Measurements from ENCODE around the gene CD55. TPM values are rescaled to one million over a fixed set of nuclear protein-coding genes. Genes with fewer than 3 reads are reported as not detected.
A peak's percentile ranks its signal among the peaks of the same experiment; 100 is the strongest.

CD55 gene
- total and polyA plus RNA-seq, 8 donors, result 8.1 to 168 (median 25.6) TPM

DNA sequence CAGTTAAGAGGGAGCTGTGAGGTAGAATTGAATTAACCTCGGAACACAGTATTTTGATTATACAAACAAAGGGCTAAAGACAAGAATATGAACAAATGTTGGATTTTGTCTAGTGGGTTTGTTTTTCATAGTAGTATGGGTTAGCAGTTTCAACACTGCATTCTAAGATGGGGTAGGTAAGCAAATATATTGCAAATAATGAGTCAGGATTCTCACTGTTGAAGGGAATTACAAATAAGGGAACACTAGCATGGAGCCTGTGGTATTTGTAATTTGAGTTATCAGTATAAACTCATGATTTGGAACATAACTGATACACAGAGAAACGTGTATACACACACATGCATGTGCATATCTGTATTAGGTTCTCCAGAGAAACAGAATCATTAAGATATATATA lies 44.5 kb downstream of the CD55 start:
- peaks cover 0 to 38% (median 20%) of the 10 kb centered on the region in 4 donors for H3K36me3 ChIP-seq
- no peak for DNase-seq
- WGBS, 5 donors, result 68 to 84% (median 74%) methylated on average over 2 of the region's 2 CpGs
- no peaks in the 10 kb centered on the region for H3K27me3 ChIP-seq
- H3K27ac ChIP-seq, result no peak overlapping the region
- no peak for TF ChIP-seq POLR2AphosphoS5 (IDR thresholded peaks at IDR 0.05)
- no peak for TF ChIP-seq POLR2A (IDR thresholded peaks at IDR 0.05)
- no peak for TF ChIP-seq EP300 (IDR thresholded peaks at IDR 0.05)
- TF ChIP-seq, protein P1, sequence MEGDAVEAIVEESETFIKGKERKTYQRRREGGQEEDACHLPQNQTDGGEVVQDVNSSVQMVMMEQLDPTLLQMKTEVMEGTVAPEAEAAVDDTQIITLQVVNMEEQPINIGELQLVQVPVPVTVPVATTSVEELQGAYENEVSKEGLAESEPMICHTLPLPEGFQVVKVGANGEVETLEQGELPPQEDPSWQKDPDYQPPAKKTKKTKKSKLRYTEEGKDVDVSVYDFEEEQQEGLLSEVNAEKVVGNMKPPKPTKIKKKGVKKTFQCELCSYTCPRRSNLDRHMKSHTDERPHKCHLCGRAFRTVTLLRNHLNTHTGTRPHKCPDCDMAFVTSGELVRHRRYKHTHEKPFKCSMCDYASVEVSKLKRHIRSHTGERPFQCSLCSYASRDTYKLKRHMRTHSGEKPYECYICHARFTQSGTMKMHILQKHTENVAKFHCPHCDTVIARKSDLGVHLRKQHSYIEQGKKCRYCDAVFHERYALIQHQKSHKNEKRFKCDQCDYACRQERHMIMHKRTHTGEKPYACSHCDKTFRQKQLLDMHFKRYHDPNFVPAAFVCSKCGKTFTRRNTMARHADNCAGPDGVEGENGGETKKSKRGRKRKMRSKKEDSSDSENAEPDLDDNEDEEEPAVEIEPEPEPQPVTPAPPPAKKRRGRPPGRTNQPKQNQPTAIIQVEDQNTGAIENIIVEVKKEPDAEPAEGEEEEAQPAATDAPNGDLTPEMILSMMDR (IDR thresholded peaks at IDR 0.05), result no peak
- H3K9me3 ChIP-seq, result no peaks in the 10 kb centered on the region
- H3K4me3 ChIP-seq, result no peak overlapping the region
- intact Hi-C loops (cut with DNase I; ENCODE audit: low total_unique reads), result no loop called here
- no peaks in the 10 kb centered on the region for H3K4me1 ChIP-seq

DNA sequence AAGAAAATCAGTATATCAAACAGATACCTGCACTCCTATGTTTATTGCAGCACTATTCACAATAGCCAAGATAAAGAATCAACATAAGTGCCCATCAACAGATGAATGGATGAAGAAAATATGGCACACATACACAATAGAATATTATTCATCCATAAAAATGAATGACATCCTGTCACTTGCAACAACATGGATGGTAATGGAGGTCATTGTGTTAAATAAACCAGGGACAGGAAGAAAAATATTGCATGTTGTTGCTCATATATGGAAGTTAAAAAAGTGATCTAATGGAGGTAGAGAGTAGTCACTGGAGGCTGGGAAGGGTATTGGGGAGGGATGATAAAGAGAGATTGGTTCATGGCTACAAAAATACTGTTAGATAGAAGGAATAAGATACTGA lies 67.2 kb downstream of the CD55 start:
- DNase-seq, result no peak
- Histone ChIP-seq H3K36me3 (no peaks in the 10 kb centered on the region), H3K27me3 (no peaks in the 10 kb centered on the region), H3K27ac (no peak overlapping the region), H3K9me3 (peaks cover 0 to 12% (median 5%) of the 10 kb centered on the region in 4 donors), H3K4me1 (peaks cover 0 to 3% (median 0%) of the 10 kb centered on the region in 4 donors), H3K4me3 (no peak overlapping the region)
- TF ChIP-seq, protein P1 (IDR thresholded peaks at IDR 0.05), result no peak
- TF ChIP-seq POLR2AphosphoS5 (IDR thresholded peaks at IDR 0.05), result no peak
- intact Hi-C loops (cut with DNase I; ENCODE audit: low total_unique reads), result no loop called here

DNA sequence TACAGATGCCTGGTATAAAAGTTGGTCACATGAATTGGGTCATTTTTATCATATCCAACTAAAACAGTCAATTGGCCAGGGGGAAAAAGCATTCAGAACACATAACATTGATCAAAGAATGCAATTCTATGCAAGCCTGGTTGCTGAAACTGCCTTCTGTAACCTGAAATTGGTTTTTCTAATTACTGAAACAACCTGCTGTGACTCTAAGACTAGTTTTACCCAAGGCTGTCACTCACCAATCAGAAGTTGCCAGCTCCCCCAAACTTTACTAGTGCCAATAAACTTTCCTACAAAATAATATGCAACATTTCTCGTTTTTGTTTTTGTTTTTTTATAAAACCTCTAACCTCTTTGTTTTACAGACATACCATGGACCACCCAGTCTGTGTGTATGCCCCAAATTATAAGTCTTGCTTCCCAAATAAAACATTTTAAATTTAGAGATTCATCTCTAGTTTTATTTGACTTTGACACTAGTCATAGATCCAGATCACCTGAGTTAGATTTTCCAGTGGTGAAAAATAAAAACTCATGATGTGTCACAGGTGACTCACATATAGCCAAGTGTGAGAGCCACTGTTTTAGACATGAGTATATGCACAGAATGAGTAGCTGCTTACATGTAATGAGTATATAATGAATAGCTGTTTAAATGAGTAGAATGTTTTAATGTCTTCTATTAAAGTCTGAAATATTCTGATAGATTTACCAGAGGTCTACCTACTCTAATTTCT lies 68.4 kb downstream of the CD55 start:
- H3K9me3 ChIP-seq, result peaks cover 0 to 12% (median 2%) of the 10 kb centered on the region in 4 donors

DNA sequence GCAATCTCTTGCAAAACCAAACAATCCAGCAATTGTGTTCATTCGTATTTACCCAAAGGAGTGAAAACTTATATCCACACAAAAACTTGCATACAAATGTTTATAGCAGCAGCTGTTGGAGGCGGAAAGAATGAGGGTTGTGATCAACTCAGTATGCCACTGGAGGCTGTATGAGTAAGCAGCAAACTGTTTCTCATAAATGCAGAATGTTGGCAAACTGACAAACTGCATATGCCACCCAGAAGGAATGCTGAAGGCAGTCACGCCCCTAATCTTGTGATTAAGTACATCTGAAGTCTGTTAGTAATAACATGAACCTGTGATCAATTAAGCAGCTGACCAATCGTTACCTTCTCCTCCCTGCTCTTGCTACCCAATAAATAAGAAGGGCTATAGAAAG lies 72.1 kb downstream of the CD55 start:
- Histone ChIP-seq H3K36me3 (no peaks in the 10 kb centered on the region), H3K4me3 (no peak overlapping the region), H3K27ac (no peak overlapping the region), H3K27me3 (no peaks in the 10 kb centered on the region), H3K4me1 (peaks cover 0 to 12% (median 4%) of the 10 kb centered on the region in 4 donors), H3K9me3 (no peaks in the 10 kb centered on the region)
- TF ChIP-seq POLR2AphosphoS5 (IDR thresholded peaks at IDR 0.05), result peak in 1 of 3 donors; percentile 52
- TF ChIP-seq POLR2A (IDR thresholded peaks at IDR 0.05), result no peak
- no peak for TF ChIP-seq EP300 (IDR thresholded peaks at IDR 0.05)
- DNase-seq, result peak in 1 of 2 donors; percentile 55
- intact Hi-C loops (cut with DNase I; ENCODE audit: low total_unique reads), result no loop called here
- WGBS, 5 donors, result 23 to 49% (median 33%) methylated on average over 4 of the region's 4 CpGs

More for the DNA sequence above, 68.4 kb downstream of the CD55 start:
- Histone ChIP-seq H3K27ac (no peak overlapping the region), H3K36me3 (no peaks in the 10 kb centered on the region), H3K4me1 (peaks cover 0 to 5% (median 0%) of the 10 kb centered on the region in 4 donors), H3K27me3 (no peaks in the 10 kb centered on the region), H3K4me3 (no peak overlapping the region)
- no peak for TF ChIP-seq POLR2A (IDR thresholded peaks at IDR 0.05)
- TF ChIP-seq EP300 (IDR thresholded peaks at IDR 0.05), result no peak
- TF ChIP-seq, protein P1 (IDR thresholded peaks at IDR 0.05), result no peak
- no peak for TF ChIP-seq POLR2AphosphoS5 (IDR thresholded peaks at IDR 0.05)
- intact Hi-C loops (cut with DNase I; ENCODE audit: low total_unique reads), result no loop called here
- WGBS, 5 donors, result 49 to 77% (median 55%) methylated on average over 1 of the region's 1 CpG
- no peak for DNase-seq

DNA sequence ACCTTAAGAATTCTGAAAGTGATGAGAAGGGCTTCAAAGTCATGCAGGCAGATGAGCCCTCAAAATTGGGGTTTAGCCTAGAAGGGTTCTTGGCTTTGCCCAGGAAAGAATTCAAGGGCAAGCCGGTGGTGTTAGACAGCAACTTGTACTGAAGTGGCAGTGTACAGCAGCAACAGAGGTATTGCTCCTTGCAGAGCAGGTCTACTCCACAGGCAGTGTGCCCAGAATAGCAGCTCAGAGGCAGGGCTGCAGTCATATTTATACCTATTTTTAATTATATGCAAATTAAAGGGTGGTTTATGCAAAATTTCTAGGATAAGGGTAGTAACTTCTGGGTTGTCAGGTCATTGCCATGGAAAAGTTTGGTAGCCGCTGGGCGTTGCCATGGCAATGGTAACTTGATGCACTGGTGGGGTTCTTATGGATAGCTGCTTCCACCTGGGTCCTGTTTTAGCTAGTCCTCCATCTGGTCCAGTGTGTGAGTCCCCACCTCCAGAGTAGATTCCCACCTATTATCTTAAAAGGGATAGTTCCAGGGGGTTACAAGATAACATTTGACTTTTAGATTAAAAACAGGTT lies 74.8 kb downstream of the CD55 start:
- no peaks in the 10 kb centered on the region for H3K27me3 ChIP-seq
- H3K9me3 ChIP-seq, result no peaks in the 10 kb centered on the region
- DNase-seq, result no peak
- H3K4me1 ChIP-seq, result peaks cover 0 to 12% (median 4%) of the 10 kb centered on the region in 4 donors
- H3K27ac ChIP-seq, result no peak overlapping the region
- TF ChIP-seq EP300 (IDR thresholded peaks at IDR 0.05), result no peak
- TF ChIP-seq, protein P1 (IDR thresholded peaks at IDR 0.05), result no peak
- no peak for TF ChIP-seq POLR2A (IDR thresholded peaks at IDR 0.05)
- TF ChIP-seq POLR2AphosphoS5 (IDR thresholded peaks at IDR 0.05), result no peak
- no peak overlapping the region for H3K4me3 ChIP-seq
- intact Hi-C loops (cut with DNase I; ENCODE audit: low total_unique reads), result no loop called here
- 63 to 91% (median 78%) methylated on average over 3 of the region's 3 CpGs for WGBS, 5 donors
- no peaks in the 10 kb centered on the region for H3K36me3 ChIP-seq
